ENCODE results near the gene CCNB2. TPM values are rescaled to one million over a fixed set of nuclear protein-coding genes. Genes with fewer than 3 reads are reported as not detected.

CCNB2 gene
- total and polyA plus RNA-seq, 2 of the 8 experiments (the other 6 are each of a cell fraction or from before 2014, with no cell fraction given), result 70.7 to 92.1 TPM

DNA sequence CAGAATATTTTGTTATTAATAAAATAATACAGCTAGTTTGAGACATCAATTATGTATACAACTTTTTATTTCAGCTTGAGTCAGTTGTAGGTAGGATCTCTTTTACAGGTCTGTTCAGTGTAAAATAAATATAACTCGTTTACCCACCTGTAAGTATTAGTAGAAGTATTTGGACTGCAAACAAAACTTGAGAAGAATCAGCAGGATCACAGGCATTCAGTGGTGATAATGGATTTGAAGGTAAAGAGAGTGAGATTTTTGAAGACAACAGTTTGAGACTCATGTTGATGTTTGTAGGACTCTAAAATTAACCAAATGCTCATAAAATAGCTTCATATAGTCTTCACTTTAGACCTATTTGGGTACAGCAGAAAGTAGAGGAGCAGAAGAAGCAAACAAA is 35.5 kb upstream of the CCNB2 start:
- no peak for TF ChIP-seq SAP30 (IDR thresholded peaks at IDR 0.05; ENCODE audit: insufficient read depth, insufficient replicate concordance, low read length)
- TF ChIP-seq EP300 (IDR thresholded peaks at IDR 0.05; ENCODE audit: borderline replicate concordance in 1 of 2, low read depth in 2 of 2, low read length in 2 of 2), result no peak
- TF ChIP-seq CBX8 (IDR thresholded peaks at IDR 0.05; ENCODE audit: borderline replicate concordance, low read depth, low read length), result no peak
- no peak for TF ChIP-seq FOSL1 (IDR thresholded peaks at IDR 0.05; ENCODE audit: insufficient read depth, low read depth, low read length)
- TF ChIP-seq CHD1 (IDR thresholded peaks at IDR 0.05; ENCODE audit: low read depth, low read length), result no peak
- no peak for TF ChIP-seq RXRA (IDR thresholded peaks at IDR 0.05; ENCODE audit: insufficient read depth, low read depth, low read length)
- no peak for TF ChIP-seq CEBPB (IDR thresholded peaks at IDR 0.05; ENCODE audit: low read depth, low read length)
- TF ChIP-seq TEAD4 (IDR thresholded peaks at IDR 0.05; ENCODE audit: low read depth, low read length), result no peak
- TF ChIP-seq, protein P1, sequence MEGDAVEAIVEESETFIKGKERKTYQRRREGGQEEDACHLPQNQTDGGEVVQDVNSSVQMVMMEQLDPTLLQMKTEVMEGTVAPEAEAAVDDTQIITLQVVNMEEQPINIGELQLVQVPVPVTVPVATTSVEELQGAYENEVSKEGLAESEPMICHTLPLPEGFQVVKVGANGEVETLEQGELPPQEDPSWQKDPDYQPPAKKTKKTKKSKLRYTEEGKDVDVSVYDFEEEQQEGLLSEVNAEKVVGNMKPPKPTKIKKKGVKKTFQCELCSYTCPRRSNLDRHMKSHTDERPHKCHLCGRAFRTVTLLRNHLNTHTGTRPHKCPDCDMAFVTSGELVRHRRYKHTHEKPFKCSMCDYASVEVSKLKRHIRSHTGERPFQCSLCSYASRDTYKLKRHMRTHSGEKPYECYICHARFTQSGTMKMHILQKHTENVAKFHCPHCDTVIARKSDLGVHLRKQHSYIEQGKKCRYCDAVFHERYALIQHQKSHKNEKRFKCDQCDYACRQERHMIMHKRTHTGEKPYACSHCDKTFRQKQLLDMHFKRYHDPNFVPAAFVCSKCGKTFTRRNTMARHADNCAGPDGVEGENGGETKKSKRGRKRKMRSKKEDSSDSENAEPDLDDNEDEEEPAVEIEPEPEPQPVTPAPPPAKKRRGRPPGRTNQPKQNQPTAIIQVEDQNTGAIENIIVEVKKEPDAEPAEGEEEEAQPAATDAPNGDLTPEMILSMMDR (IDR thresholded peaks at IDR 0.05; ENCODE audit: control extremely low read depth in 1 of 3, insufficient read depth in 1 of 3, low read depth in 1 of 3, low read length in 3 of 3), result no peak
- TF ChIP-seq SP4 (IDR thresholded peaks at IDR 0.05; ENCODE audit: low read length), result no peak
- TF ChIP-seq MAFK (IDR thresholded peaks at IDR 0.05; ENCODE audit: low read depth, low read length), result no peak
- Histone ChIP-seq H3K27me3 (replicated peaks in 1 of 4; ENCODE audit: control insufficient read depth in 3 of 4, extremely low read depth in 1 of 4, insufficient read depth in 3 of 4, low read length in 3 of 4) (no peaks in the 10 kb centered on the region), H2BK120ac (replicated peaks; ENCODE audit: low read depth, low read length) (no peak overlapping the region), H3K27ac (ENCODE audit: low read depth, low read length) (no peak overlapping the region), H3K79me1 (ENCODE audit: low read depth, low read length) (no peaks in the 10 kb centered on the region), H3K36me3 (ENCODE audit: control insufficient read depth in 2 of 4, insufficient read depth in 4 of 4, low read length in 3 of 4) (peaks cover 4 to 35% (median 12%) of the 10 kb centered on the region in 4 experiments; a peak in 5 of 8 replicates), H4K20me1 (replicated peaks in 1 of 2; ENCODE audit: control insufficient read depth in 1 of 2, insufficient read depth in 2 of 2, low read length in 2 of 2) (peaks cover 0 to 3% of the 10 kb centered on the region in 2 experiments), H2BK15ac (ENCODE audit: low read length) (no peak overlapping the region), H2BK12ac (ENCODE audit: low read depth, low read length) (no peak overlapping the region), H3K9me3 (ENCODE audit: insufficient read depth in 2 of 2, low read depth in 1 of 2, low read length in 1 of 2) (peaks cover 0 to 3% of the 10 kb centered on the region in 2 experiments; a peak in 1 of 4 replicates), H3K4me2 (ENCODE audit: insufficient read depth in 1 of 2, low read depth in 2 of 2, low read length in 2 of 2) (no peak overlapping the region), H4K91ac (replicated peaks; ENCODE audit: insufficient read length, low read length) (no peak overlapping the region), H3K56ac (replicated peaks; ENCODE audit: insufficient read length, low read depth, low read length) (no peak overlapping the region), H2BK20ac (ENCODE audit: low read length) (no peak overlapping the region), H4K8ac (ENCODE audit: extremely low read depth, insufficient read depth, low read length) (no peak overlapping the region), H3K4ac (replicated peaks; ENCODE audit: insufficient read length, low read depth, low read length) (no peak overlapping the region), H2AK5ac (ENCODE audit: low read depth, low read length) (no peak overlapping the region), H3K23me2 (ENCODE audit: low read depth, low read length) (peaks cover 4% of the 10 kb centered on the region; the same call in 1 of the 2 replicates), H4K5ac (ENCODE audit: insufficient read length, low read depth, low read length) (no peak overlapping the region), H3K14ac (ENCODE audit: insufficient read length) (no peak overlapping the region), H2AFZ (ENCODE audit: low read length) (no peak overlapping the region), H3K4me3 (ENCODE audit: extremely low read depth in 1 of 4, insufficient read depth in 2 of 4, low read depth in 3 of 4, low read length in 4 of 4) (no peak overlapping the region), H3K79me2 (ENCODE audit: control insufficient read depth in 1 of 2, insufficient read depth in 2 of 2, low read length in 2 of 2) (no peaks in the 10 kb centered on the region), H3K18ac (ENCODE audit: extremely low read depth, low read length) (no peak overlapping the region), H3K4me1 (replicated peaks in 1 of 4; ENCODE audit: control insufficient read depth in 3 of 4, insufficient read depth in 4 of 4, low read length in 3 of 4) (no peaks in the 10 kb centered on the region), H2BK5ac (ENCODE audit: low read depth, low read length) (no peak overlapping the region), H3K9ac (replicated peaks in 1 of 4; ENCODE audit: extremely low read depth in 1 of 4, low read depth in 3 of 4, low read length in 3 of 4) (no peak overlapping the region), H3K23ac (ENCODE audit: insufficient read length) (no peak overlapping the region)
- FAIRE-seq, result no peak
- POLR2A ChIA-PET (ENCODE audit: partially characterized antibody), result interaction anchor here (0.5 kb wide), 1 partner anchor 115 kb away, joined by 3 read pairs; no protein-coding TSS in a partner anchor
- CTCF ChIA-PET (ENCODE audit: partially characterized antibody), result interaction anchor here (0.5 kb wide), 1 partner anchor 26 kb away, joined by 3 read pairs; no protein-coding TSS in a partner anchor
- WGBS, 2 experiments (ENCODE audit: extremely low coverage in 1 of 2, insufficient coverage in 1 of 2, insufficient read length in 1 of 2, insufficient replicate concordance in 2 of 2, low coverage in 1 of 2, low lambda C conversion rate in 2 of 2, missing lambda C conversion rate in 1 of 2), result 92% methylated on average over 1 of the region's 1 CpG; no CpG with 5 or more reads in 1 of the 2 experiments
- no peak for DNase-seq (ENCODE audit: low read depth in 1 of 2, low spot score in 2 of 2)
